Measurements from ENCODE around the gene MALAT1. TPM values are rescaled to one million over a fixed set of nuclear protein-coding genes. Genes with fewer than 3 reads are reported as not detected.

MALAT1 gene
- total RNA-seq, 4 donors from 2014 or later, result 17,948 to 48,028 (median 23,406) TPM

DNA sequence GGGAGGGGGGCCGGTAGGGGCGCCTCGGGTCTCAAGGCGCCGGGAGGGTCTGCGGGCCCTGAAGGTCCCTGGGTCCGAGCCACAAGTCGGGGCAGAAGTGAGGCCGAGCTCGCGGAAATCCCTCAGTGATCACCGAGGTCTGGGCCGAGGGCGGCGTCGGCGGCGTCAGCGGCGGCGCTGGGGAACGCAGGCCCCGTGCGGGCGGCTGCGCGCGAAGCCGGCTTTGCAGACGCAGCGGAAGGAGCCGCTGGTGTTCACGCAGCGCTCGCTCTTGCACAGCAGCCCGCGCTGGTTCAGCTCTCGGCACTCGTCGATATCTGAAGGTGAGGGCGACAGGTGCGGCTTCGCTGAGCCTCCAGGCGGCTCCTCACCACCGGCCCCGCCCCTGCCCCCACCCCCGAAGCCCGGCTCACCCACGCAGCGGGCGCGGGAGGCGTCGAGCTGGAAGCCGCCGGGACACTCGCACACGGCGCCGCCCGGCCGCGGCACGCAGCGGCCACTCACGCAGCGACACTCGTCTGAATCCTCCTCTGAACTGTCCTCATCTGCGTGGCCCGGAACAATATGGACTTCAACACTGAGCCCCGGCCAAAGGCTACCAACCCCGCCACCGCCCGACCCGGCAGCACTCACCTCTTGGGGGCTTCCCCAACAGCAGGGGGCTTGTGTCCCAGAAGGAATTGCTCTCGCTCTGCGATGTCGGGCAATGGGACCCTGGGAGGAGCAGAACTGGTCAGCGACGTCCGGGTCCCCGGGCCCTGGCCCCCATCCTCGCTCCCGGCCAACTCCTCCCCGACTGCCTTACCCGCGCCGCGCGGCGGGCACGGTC is 40.3 kb downstream of the MALAT1 start:
- H3K27ac ChIP-seq, result peak overlapping the region; percentile 86 to 97 (median 92)
- H3K4me1 ChIP-seq, result peaks cover 14 to 20% (median 16%) of the 10 kb centered on the region in 4 donors
- TF ChIP-seq, protein P1, sequence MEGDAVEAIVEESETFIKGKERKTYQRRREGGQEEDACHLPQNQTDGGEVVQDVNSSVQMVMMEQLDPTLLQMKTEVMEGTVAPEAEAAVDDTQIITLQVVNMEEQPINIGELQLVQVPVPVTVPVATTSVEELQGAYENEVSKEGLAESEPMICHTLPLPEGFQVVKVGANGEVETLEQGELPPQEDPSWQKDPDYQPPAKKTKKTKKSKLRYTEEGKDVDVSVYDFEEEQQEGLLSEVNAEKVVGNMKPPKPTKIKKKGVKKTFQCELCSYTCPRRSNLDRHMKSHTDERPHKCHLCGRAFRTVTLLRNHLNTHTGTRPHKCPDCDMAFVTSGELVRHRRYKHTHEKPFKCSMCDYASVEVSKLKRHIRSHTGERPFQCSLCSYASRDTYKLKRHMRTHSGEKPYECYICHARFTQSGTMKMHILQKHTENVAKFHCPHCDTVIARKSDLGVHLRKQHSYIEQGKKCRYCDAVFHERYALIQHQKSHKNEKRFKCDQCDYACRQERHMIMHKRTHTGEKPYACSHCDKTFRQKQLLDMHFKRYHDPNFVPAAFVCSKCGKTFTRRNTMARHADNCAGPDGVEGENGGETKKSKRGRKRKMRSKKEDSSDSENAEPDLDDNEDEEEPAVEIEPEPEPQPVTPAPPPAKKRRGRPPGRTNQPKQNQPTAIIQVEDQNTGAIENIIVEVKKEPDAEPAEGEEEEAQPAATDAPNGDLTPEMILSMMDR (IDR thresholded peaks at IDR 0.05), result no peak
- WGBS, 2 donors (ENCODE audit: low coverage in 1 of 2), result 91% methylated on average over 85 of the region's 92 CpGs; no CpG with 5 or more reads in 1 of the 2 donors
- intact Hi-C loops (cut with DNase I; ENCODE audit: low total_unique reads), result loop anchor here (5.0 kb wide), 1 partner anchor 857 kb away; no protein-coding TSS in a partner anchor
- H3K27me3 ChIP-seq, result no peaks in the 10 kb centered on the region
- in situ Hi-C loops (cut with MboI; ENCODE audit: low pct_ligation_motif_present in 1 of 4, low pct_unique_long_range_greater_than_20kb in 1 of 4, low sequenced_read_pairs in 3 of 4), result no loop called here
- H3K9me3 ChIP-seq, result no peaks in the 10 kb centered on the region
- peaks cover 0 to 12% (median 0%) of the 10 kb centered on the region in 4 donors for H3K36me3 ChIP-seq
- H3K4me3 ChIP-seq, result peak overlapping the region in 3 of 4 donors; percentile 35 to 48 (median 47)
- DNase-seq, result no peak

DNA sequence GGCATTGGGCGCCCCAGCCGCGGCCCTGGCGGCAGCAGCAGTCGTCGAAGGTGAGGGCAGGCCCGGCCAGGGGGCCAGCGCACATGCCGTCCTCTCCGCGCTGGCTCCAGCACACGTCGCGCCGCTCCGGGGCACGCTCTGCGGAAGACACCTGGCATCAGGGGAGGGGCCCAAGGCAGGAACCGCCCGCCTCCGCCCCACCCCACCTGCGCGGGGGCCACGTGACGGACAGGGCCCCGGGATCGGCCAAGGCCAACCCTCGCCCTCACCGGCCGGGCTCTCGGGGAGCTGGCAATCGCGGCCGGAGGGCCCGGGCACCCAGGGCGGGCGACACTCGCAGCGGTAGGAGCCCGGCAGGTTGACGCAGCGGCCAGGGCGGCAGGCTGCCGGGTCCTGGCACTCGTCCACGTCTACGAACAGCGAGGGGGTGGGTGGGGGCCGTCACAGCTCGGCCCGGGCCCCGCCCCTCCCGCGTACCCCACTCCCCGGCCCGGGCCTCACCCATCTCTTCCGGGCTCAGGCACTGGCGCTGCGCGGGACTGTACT is 41.0 kb downstream of the MALAT1 start:
- H3K36me3 ChIP-seq, result peaks cover 0 to 12% (median 0%) of the 10 kb centered on the region in 4 donors

DNA sequence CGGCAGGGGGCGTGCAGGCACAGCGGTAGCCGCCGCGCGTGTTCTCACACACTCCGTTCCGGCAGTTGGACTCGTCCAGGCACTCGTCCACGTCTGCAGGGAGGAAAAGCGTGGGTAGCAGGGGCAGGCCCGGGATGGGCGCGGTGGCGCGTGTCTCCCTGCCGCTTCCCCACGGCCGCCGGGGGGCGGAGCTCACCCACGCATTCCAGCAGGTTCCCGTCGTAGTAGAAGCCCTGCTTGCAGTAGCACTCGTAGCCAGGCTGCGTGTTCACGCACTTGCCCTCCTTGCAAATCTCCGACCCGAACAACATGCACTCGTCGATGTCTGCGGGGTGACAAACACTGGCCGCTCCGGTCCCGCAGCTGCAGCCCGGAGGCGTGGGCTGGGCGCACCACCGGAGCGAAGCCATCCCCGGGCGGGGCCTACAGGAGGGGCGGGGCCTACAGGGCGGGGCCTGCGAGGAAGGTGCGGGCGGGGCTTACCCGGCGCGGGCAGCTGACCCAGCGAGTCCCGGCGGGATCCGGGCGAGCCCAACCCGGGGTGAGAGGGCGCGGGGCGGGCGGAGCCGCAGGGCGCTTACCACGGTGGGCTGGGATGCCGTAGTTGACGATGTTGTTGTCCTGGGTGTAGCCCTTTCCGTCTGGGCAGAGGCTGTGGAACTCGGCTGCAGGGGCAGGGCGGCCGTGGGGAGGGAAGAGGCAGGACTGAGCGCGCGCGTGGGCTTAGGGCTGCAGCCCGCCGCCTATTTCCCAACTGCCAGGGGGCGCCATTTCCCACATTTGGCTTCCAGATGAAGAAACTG is 41.6 kb downstream of the MALAT1 start:
- intact Hi-C loops (cut with DNase I; ENCODE audit: low total_unique reads) (loop anchor here (5.0 kb wide), 2 partner anchors 37 to 52 kb away; partner anchors contain the start of gene EHBP1L1), in situ Hi-C loops (cut with MboI; ENCODE audit: low pct_ligation_motif_present in 1 of 4, low pct_unique_long_range_greater_than_20kb in 1 of 4, low sequenced_read_pairs in 3 of 4) (loop anchor here in 1 of 4 donors (5.0 kb wide), 1 partner anchor 62 kb away; no protein-coding TSS in a partner anchor)
- H3K36me3 ChIP-seq, result peaks cover 0 to 12% (median 0%) of the 10 kb centered on the region in 4 donors
- DNase-seq, result peak; percentile 97
- H3K27ac ChIP-seq, result peak overlapping the region; percentile 86 to 97 (median 92)
- H3K4me3 ChIP-seq, result peak overlapping the region; percentile 19 to 48 (median 41)
- no peaks in the 10 kb centered on the region for H3K27me3 ChIP-seq
- 1% methylated on average over 59 of the region's 78 CpGs; no CpG with 5 or more reads in 1 of the 2 donors for WGBS, 2 donors (ENCODE audit: low coverage in 1 of 2)
- no peaks in the 10 kb centered on the region for H3K9me3 ChIP-seq
- H3K4me1 ChIP-seq, result peaks cover 14 to 20% (median 16%) of the 10 kb centered on the region in 4 donors
- TF ChIP-seq POLR2AphosphoS5 (IDR thresholded peaks at IDR 0.05) (peak; percentile 54 to 71 (median 70)), EP300 (IDR thresholded peaks at IDR 0.05; ENCODE audit: low read depth) (no peak)
- TF ChIP-seq, protein P1 (IDR thresholded peaks at IDR 0.05), result peak; percentile 81 to 98 (median 90)

More for the DNA sequence above, 41.0 kb downstream of the MALAT1 start:
- intact Hi-C loops (cut with DNase I; ENCODE audit: low total_unique reads) (loop anchor here (5.0 kb wide), 3 partner anchors 37 to 858 kb away; partner anchors contain the start of gene EHBP1L1), in situ Hi-C loops (cut with MboI; ENCODE audit: low pct_ligation_motif_present in 1 of 4, low pct_unique_long_range_greater_than_20kb in 1 of 4, low sequenced_read_pairs in 3 of 4) (loop anchor here in 1 of 4 donors (5.0 kb wide), 1 partner anchor 62 kb away; no protein-coding TSS in a partner anchor)
- WGBS, 2 donors (ENCODE audit: low coverage in 1 of 2), result 14% methylated on average over 35 of the region's 60 CpGs; no CpG with 5 or more reads in 1 of the 2 donors
- Histone ChIP-seq H3K27me3 (no peaks in the 10 kb centered on the region), H3K4me1 (peaks cover 14 to 20% (median 16%) of the 10 kb centered on the region in 4 donors), H3K9me3 (no peaks in the 10 kb centered on the region), H3K4me3 (peak overlapping the region; percentile 19 to 48 (median 41)), H3K27ac (peak overlapping the region; percentile 86 to 97 (median 92))
- TF ChIP-seq EP300 (IDR thresholded peaks at IDR 0.05; ENCODE audit: low read depth) (no peak), POLR2AphosphoS5 (IDR thresholded peaks at IDR 0.05) (peak in 2 of 3 donors; percentile 40 to 83), POLR2A (IDR thresholded peaks at IDR 0.05) (peak; percentile 59)
- TF ChIP-seq, protein P1 (IDR thresholded peaks at IDR 0.05), result peak in 2 of 5 experiments; percentile 49 to 61
- DNase-seq, result peak; percentile 89
